ENCODE measurements around the gene TSTD2. TPM values are rescaled to one million over a fixed set of nuclear protein-coding genes. Genes with fewer than 3 reads are reported as not detected.
"Not testable (repeated sequence)": the region's sequence is repeated elsewhere in the genome, so short reads cannot be mapped to it uniquely, and the experiment has no call there.

TSTD2 gene
- polyA plus RNA-seq, 1 of the 3 experiments (the other 2 are of a cell fraction), result 11.5 TPM

DNA sequence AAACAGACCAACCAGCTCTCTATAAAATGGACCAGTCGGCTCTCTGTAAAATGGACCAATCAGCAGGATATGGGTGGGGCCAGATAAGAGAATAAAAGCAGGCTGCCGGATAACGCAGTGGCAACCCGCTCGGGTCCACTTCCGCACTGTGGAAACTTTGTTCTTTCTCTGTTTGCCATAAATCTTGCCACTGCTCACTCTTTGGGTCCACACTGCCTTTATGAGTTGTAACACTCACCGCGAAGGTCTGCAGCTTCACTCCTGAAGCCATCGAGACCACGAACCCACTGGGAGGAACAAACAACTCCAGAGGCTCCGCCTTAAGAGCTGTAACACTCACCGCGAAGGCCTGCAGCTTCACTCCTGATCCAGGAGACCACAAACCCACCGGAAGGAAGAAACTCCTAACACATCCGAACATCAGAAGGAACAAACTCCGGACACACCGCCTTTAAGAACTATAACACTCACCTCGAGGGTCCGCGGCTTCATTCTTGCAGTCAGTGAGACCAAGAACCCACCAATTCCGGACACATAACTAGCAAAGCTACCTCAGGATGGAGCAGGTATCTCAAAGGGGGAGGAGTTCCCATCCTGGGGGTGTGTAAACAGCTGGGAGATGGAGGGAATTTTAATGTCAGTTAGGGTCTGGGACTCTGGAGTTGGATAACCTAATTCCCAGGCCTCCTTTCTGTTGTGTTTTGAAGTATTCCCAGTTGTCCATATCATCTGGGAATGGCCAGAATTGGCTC is 58.1 kb downstream of the TSTD2 start:
- H3K79me2 ChIP-seq (ENCODE audit: insufficient read depth); H3K4me2 ChIP-seq; H3K9me2 ChIP-seq; H2AFZ ChIP-seq (ENCODE audit: low read depth); H3K9me3 ChIP-seq; POLR2A ChIA-PET; H3F3A ChIP-seq (replicated peaks; ENCODE audit: insufficient read depth); H3K4me3 ChIP-seq (ENCODE audit: low read depth in 2 of 2, low read length in 1 of 2); H3K36me3 ChIP-seq (replicated peaks in 1 of 2; ENCODE audit: control insufficient read depth in 1 of 2, insufficient read depth in 2 of 2, low read length in 1 of 2); H3K27me3 ChIP-seq (ENCODE audit: insufficient read depth); H4K20me1 ChIP-seq (ENCODE audit: insufficient read depth); DNase-seq; H3K9ac ChIP-seq; H3K27ac ChIP-seq (ENCODE audit: low read depth in 2 of 2, low read length in 1 of 2): not testable (repeated sequence)
- WGBS (ENCODE audit: low lambda C conversion rate), result 79% methylated on average over 21 of the region's 21 CpGs
- peaks cover 0 to 22% of the 10 kb centered on the region in 2 experiments; a peak in 1 of 4 replicates for H3K4me1 ChIP-seq (ENCODE audit: control insufficient read depth in 1 of 2, insufficient read depth in 2 of 2, low read depth in 1 of 2, low read length in 1 of 2)
- CTCF ChIA-PET, result interaction anchor here (1.7 to 3.6 kb wide), 3 partner anchors 11 to 106 kb away, joined by 4 to 15 read pairs (median 10); no protein-coding TSS in a partner anchor

DNA sequence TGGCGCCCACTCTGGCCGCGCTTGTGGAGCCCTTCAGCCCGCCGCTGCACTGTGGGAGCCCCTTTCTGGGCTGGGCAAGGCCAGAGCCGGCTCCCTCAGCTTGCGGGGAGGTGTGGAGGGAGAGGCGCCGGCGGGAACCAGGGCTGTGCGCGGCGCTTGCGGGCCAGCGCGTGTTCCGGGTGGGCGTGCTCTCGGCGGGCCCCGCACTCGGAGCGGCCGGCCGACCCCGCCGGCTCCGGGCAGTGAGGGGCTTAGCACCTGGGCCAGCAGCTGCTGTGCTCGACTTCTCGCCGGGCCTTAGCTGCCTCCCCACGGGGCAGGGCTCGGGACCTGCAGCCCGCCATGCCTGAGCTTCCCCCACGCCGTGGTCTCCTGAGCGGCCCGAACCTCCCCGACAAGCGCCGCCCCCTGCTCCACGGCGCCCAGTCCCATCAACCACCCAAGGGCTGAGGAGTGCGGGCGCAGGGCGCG is 59.0 kb downstream of the TSTD2 start:
- H3K4me3 ChIP-seq (ENCODE audit: low read depth in 2 of 2, low read length in 1 of 2); H3K9me2 ChIP-seq; H3K4me2 ChIP-seq; H2AFZ ChIP-seq (ENCODE audit: low read depth); H3K36me3 ChIP-seq (replicated peaks in 1 of 2; ENCODE audit: control insufficient read depth in 1 of 2, insufficient read depth in 2 of 2, low read length in 1 of 2); DNase-seq; H4K20me1 ChIP-seq (ENCODE audit: insufficient read depth); POLR2A ChIA-PET; H3F3A ChIP-seq (replicated peaks; ENCODE audit: insufficient read depth); H3K79me2 ChIP-seq (ENCODE audit: insufficient read depth); H3K9ac ChIP-seq; H3K27me3 ChIP-seq (ENCODE audit: insufficient read depth); H3K27ac ChIP-seq (ENCODE audit: low read depth in 2 of 2, low read length in 1 of 2); H3K9me3 ChIP-seq: not testable (repeated sequence)
- CTCF ChIA-PET, result interaction anchor here (0.6 to 3.6 kb wide), 3 partner anchors 10 to 79 kb away, joined by 3 to 15 read pairs (median 10); no protein-coding TSS in a partner anchor
- peaks cover 0 to 25% of the 10 kb centered on the region in 2 experiments; a peak in 1 of 4 replicates for H3K4me1 ChIP-seq (ENCODE audit: control insufficient read depth in 1 of 2, insufficient read depth in 2 of 2, low read depth in 1 of 2, low read length in 1 of 2)
- 92% methylated on average over 30 of the region's 47 CpGs for WGBS (ENCODE audit: low lambda C conversion rate)

DNA sequence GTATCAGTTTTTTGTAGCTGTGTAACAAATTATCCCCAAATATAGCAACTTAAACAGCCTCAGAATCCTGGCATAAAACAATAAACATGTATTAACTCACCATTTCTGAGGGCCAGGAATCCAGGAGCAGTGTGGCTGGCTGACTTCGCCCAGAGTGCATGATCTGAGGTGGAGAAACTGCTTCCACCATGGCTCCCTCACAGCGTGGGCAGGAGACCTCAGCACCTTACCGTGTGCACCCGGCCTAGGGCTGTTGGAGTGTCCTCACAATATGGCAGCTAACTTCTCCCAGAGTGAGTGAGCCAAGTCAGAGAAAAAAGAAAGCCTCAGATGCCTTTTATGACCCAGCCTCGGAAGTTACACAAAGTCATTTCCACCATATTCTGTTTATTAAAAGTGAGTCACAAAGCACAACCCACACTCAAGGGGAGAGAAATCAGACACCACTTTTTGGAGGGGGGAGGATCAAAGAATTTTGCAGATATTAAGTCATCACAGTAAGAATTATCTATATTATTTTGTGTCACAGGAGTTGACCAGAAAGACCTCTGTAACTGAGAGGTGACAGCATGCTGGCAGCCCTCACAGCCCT is 59.6 kb downstream of the TSTD2 start:
- H3K27me3 ChIP-seq (ENCODE audit: insufficient read depth), result no peaks in the 10 kb centered on the region
- DNase-seq, result no peak
- no peak overlapping the region for H3K4me2 ChIP-seq
- CTCF ChIA-PET, result interaction anchor here (2.1 to 3.6 kb wide), 3 partner anchors 9 to 104 kb away, joined by 6 to 15 read pairs (median 10); no protein-coding TSS in a partner anchor
- POLR2A ChIA-PET, result no interaction called here
- H4K20me1 ChIP-seq (ENCODE audit: insufficient read depth), result no peaks in the 10 kb centered on the region
- H3F3A ChIP-seq (replicated peaks; ENCODE audit: insufficient read depth), result no peaks in the 10 kb centered on the region
- H3K4me3 ChIP-seq (ENCODE audit: low read depth in 2 of 2, low read length in 1 of 2), result no peak overlapping the region
- no peaks in the 10 kb centered on the region for H3K9me3 ChIP-seq
- 60% methylated on average over 5 of the region's 5 CpGs for WGBS (ENCODE audit: low lambda C conversion rate)
- H3K79me2 ChIP-seq (ENCODE audit: insufficient read depth), result no peaks in the 10 kb centered on the region
- peaks cover 0 to 31% of the 10 kb centered on the region in 2 experiments; a peak in 1 of 4 replicates for H3K4me1 ChIP-seq (ENCODE audit: control insufficient read depth in 1 of 2, insufficient read depth in 2 of 2, low read depth in 1 of 2, low read length in 1 of 2)
- H2AFZ ChIP-seq (ENCODE audit: low read depth), result no peak overlapping the region
- no peak overlapping the region; a peak in 1 of 4 replicates for H3K27ac ChIP-seq (ENCODE audit: low read depth in 2 of 2, low read length in 1 of 2)
- H3K9ac ChIP-seq, result no peak overlapping the region
- peaks cover 0 to 10% of the 10 kb centered on the region in 2 experiments for H3K36me3 ChIP-seq (replicated peaks in 1 of 2; ENCODE audit: control insufficient read depth in 1 of 2, insufficient read depth in 2 of 2, low read length in 1 of 2)
- H3K9me2 ChIP-seq, result no peaks in the 10 kb centered on the region
- no peak for TF ChIP-seq RXRA (IDR thresholded peaks at IDR 0.05; ENCODE audit: borderline replicate concordance, low read depth)
- TF ChIP-seq, protein P1, sequence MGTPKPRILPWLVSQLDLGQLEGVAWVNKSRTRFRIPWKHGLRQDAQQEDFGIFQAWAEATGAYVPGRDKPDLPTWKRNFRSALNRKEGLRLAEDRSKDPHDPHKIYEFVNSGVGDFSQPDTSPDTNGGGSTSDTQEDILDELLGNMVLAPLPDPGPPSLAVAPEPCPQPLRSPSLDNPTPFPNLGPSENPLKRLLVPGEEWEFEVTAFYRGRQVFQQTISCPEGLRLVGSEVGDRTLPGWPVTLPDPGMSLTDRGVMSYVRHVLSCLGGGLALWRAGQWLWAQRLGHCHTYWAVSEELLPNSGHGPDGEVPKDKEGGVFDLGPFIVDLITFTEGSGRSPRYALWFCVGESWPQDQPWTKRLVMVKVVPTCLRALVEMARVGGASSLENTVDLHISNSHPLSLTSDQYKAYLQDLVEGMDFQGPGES (IDR thresholded peaks at IDR 0.05; ENCODE audit: low read depth, low read length), result no peak
- TF ChIP-seq FOXJ3 (CRISPR knock-in tag; IDR thresholded peaks at IDR 0.05), result no peak
- TF ChIP-seq, protein P2, sequence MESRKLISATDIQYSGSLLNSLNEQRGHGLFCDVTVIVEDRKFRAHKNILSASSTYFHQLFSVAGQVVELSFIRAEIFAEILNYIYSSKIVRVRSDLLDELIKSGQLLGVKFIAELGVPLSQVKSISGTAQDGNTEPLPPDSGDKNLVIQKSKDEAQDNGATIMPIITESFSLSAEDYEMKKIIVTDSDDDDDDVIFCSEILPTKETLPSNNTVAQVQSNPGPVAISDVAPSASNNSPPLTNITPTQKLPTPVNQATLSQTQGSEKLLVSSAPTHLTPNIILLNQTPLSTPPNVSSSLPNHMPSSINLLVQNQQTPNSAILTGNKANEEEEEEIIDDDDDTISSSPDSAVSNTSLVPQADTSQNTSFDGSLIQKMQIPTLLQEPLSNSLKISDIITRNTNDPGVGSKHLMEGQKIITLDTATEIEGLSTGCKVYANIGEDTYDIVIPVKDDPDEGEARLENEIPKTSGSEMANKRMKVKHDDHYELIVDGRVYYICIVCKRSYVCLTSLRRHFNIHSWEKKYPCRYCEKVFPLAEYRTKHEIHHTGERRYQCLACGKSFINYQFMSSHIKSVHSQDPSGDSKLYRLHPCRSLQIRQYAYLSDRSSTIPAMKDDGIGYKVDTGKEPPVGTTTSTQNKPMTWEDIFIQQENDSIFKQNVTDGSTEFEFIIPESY (IDR thresholded peaks at IDR 0.05; ENCODE audit: borderline replicate concordance, low read depth), result no peak
- TF ChIP-seq, protein P3, sequence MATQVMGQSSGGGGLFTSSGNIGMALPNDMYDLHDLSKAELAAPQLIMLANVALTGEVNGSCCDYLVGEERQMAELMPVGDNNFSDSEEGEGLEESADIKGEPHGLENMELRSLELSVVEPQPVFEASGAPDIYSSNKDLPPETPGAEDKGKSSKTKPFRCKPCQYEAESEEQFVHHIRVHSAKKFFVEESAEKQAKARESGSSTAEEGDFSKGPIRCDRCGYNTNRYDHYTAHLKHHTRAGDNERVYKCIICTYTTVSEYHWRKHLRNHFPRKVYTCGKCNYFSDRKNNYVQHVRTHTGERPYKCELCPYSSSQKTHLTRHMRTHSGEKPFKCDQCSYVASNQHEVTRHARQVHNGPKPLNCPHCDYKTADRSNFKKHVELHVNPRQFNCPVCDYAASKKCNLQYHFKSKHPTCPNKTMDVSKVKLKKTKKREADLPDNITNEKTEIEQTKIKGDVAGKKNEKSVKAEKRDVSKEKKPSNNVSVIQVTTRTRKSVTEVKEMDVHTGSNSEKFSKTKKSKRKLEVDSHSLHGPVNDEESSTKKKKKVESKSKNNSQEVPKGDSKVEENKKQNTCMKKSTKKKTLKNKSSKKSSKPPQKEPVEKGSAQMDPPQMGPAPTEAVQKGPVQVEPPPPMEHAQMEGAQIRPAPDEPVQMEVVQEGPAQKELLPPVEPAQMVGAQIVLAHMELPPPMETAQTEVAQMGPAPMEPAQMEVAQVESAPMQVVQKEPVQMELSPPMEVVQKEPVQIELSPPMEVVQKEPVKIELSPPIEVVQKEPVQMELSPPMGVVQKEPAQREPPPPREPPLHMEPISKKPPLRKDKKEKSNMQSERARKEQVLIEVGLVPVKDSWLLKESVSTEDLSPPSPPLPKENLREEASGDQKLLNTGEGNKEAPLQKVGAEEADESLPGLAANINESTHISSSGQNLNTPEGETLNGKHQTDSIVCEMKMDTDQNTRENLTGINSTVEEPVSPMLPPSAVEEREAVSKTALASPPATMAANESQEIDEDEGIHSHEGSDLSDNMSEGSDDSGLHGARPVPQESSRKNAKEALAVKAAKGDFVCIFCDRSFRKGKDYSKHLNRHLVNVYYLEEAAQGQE (IDR thresholded peaks at IDR 0.05; ENCODE audit: low read depth, low read length), result no peak
- TF ChIP-seq EP300 (IDR thresholded peaks at IDR 0.05; ENCODE audit: borderline replicate concordance in 1 of 2, low read depth in 1 of 2, low read length in 1 of 2), result no peak
- TF ChIP-seq, protein P4, sequence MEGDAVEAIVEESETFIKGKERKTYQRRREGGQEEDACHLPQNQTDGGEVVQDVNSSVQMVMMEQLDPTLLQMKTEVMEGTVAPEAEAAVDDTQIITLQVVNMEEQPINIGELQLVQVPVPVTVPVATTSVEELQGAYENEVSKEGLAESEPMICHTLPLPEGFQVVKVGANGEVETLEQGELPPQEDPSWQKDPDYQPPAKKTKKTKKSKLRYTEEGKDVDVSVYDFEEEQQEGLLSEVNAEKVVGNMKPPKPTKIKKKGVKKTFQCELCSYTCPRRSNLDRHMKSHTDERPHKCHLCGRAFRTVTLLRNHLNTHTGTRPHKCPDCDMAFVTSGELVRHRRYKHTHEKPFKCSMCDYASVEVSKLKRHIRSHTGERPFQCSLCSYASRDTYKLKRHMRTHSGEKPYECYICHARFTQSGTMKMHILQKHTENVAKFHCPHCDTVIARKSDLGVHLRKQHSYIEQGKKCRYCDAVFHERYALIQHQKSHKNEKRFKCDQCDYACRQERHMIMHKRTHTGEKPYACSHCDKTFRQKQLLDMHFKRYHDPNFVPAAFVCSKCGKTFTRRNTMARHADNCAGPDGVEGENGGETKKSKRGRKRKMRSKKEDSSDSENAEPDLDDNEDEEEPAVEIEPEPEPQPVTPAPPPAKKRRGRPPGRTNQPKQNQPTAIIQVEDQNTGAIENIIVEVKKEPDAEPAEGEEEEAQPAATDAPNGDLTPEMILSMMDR (IDR thresholded peaks at IDR 0.05), result no peak

Data from SK-N-SH (cell line).